Natural killer cell treated with Interleukin-12 subunit alpha and Interleukin-12 subunit beta and Interleukin-15 and Interleukin-18, amount 100 ng/mL, for 72 hours (primary cell): ENCODE data around the gene ARFIP1. TPM values are rescaled to one million over a fixed set of nuclear protein-coding genes. Genes with fewer than 3 reads are reported as not detected.

Source experiments
- ATAC-seq, 2 donors: fragments of 150-1000 bp; cut with Tn5 transposase in 1 of 2; sonication (Bioruptor Pico), chemical (Tn5 transposase) in 1 of 2; 2 replicates each; pipeline ENCODE4 v1.10.0; 2021
- DNase-seq: peaks from one replicate; pipeline ENCODE4 v3.0.0; 2022; ENCODE audit warnings: low spot score
- H3K27ac Mint-ChIP-seq, 2 donors: 1 replicate in 1 of 2; 2 replicates in 1 of 2; pipeline ENCODE4 v1.8.0; 2022; ENCODE audit warnings: mixed read lengths in 2 of 2, mild to moderate bottlenecking in 1 of 2, moderate library complexity in 1 of 2
- H3K27me3 Mint-ChIP-seq, 2 donors: 1 replicate in 1 of 2; 2 replicates in 1 of 2; pipeline ENCODE4 v1.8.0; 2022; ENCODE audit warnings: mixed read lengths in 2 of 2
- H3K36me3 Mint-ChIP-seq: one replicate; pipeline ENCODE4 v1.8.0; 2022; ENCODE audit warnings: mixed read lengths
- H3K4me1 Mint-ChIP-seq, 2 donors: 1 replicate in 1 of 2; 2 replicates in 1 of 2; pipeline ENCODE4 v1.8.0; 2022; ENCODE audit warnings: low read depth in 2 of 2, mixed read lengths in 2 of 2, mild to moderate bottlenecking in 1 of 2
- H3K4me3 Mint-ChIP-seq: one replicate; pipeline ENCODE4 v1.8.0; 2022; ENCODE audit warnings: mixed read lengths
- H3K9me3 Mint-ChIP-seq: 2 replicates; pipeline ENCODE4 v1.8.0; 2022; ENCODE audit warnings: mixed read lengths
- total RNA-seq, 2 donors: library from RNA; stranded (reverse); gene quantifications; one replicate each; pipeline ENCODE4 v1.2.3, GENCODE V29; 2022

Gene ARFIP1
- total RNA-seq, 2 donors from 2014 or later = 17.8 to 21.0 TPM

DNA sequence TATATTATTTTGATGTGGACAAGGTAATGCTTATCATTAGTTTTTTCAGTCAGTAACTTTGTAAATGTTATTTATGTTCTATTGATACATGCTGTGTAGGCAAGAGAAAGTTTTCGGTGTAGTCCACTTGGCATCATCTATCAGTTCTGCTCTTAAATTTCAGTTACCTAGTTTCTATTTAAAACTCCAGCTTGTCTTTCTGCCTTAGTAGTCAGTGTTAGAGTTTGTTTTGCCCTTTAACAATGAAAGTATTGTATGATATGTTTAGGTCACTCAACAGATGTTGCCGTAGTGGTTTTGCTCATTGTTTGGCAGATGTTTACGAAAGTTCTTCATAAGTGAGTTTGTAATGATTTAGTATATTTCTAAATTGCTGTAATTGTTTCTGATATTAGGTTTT is 121.5 kb downstream of the ARFIP1 start:
- Mint-ChIP-seq H3K27me3 (no peaks in the 10 kb centered on the region), H3K36me3 (peaks cover 6% of the 10 kb centered on the region), H3K9me3 (no peaks in the 10 kb centered on the region), H3K4me3 (no peak overlapping the region), H3K27ac (no peak overlapping the region), H3K4me1 (peaks cover 0 to 4% of the 10 kb centered on the region in 2 donors)
- DNase-seq = no peak
- ATAC-seq = no peak

DNA sequence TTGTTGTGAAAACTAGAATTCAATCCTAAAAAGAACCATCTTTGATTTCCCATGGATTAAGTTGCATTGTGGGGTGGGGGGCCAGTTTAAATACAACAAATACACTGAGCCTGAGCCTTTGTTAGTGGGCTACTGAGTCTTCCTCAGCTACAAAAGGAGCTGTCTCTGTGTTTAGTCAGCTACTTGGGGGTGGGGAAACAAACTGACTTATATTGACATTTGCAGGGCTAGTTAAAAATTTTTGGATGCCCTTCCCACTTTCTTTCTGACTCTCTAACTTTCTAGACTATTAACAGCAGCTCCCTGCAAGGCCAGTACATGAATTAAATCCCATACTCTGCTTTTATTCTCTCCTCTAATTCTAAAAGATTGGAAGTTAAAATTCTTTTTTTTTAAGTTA is 123.9 kb downstream of the ARFIP1 start:
- H3K9me3 Mint-ChIP-seq = no peaks in the 10 kb centered on the region
- no peak for DNase-seq
- H3K36me3 Mint-ChIP-seq = peaks cover 20% of the 10 kb centered on the region
- no peak for ATAC-seq
- H3K4me3 Mint-ChIP-seq = no peak overlapping the region
- peaks cover 0 to 3% of the 10 kb centered on the region in 2 donors for H3K4me1 Mint-ChIP-seq
- H3K27me3 Mint-ChIP-seq = no peaks in the 10 kb centered on the region
- no peak overlapping the region for H3K27ac Mint-ChIP-seq

DNA sequence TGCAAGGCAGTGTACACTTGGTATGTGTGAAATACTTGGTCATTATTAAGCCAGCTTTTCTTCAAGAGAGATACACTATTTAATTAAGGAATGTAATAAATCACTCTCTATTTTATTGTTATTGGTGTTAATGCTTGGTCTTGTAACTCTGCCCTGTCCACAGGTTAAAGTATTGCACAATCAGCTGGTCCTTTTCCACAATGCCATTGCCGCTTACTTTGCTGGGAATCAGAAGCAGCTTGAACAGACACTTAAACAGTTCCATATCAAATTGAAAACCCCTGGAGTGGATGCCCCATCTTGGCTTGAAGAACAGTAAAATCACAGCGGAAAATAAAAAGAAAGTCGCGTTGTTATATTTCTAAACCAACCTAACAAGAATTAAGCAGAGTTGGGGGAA is 130.1 kb downstream of the ARFIP1 start:
- H3K36me3 Mint-ChIP-seq = peaks cover 18% of the 10 kb centered on the region

DNA sequence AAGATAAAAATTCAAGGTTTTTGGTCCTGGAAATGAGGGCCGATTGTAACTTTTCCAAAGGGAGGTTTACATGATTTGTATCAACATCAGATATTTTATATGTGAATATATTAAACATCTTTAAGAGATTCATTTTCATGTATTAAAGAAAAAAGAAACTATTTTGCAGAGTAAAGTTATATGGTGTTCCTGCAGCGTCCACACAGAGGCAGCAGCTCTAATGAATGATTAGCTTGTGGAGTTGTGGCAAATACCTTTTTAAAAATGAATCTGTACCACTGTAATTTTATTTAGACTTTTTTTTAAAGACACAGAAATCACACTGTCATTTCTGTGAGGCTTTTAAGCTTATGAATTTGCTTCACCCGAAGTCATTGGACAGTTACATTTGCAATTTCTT is 130.8 kb downstream of the ARFIP1 start:
- no peaks in the 10 kb centered on the region for H3K9me3 Mint-ChIP-seq
- ATAC-seq = no peak
- no peaks in the 10 kb centered on the region for H3K27me3 Mint-ChIP-seq
- H3K36me3 Mint-ChIP-seq = peaks cover 18% of the 10 kb centered on the region
- H3K27ac Mint-ChIP-seq = no peak overlapping the region
- H3K4me3 Mint-ChIP-seq = no peak overlapping the region
- H3K4me1 Mint-ChIP-seq = no peaks in the 10 kb centered on the region
- DNase-seq = no peak

More for the DNA sequence above, 130.1 kb downstream of the ARFIP1 start:
- Mint-ChIP-seq H3K27me3 (no peaks in the 10 kb centered on the region), H3K4me1 (no peaks in the 10 kb centered on the region), H3K4me3 (no peak overlapping the region), H3K9me3 (no peaks in the 10 kb centered on the region), H3K27ac (no peak overlapping the region)
- DNase-seq = no peak
- no peak for ATAC-seq

DNA sequence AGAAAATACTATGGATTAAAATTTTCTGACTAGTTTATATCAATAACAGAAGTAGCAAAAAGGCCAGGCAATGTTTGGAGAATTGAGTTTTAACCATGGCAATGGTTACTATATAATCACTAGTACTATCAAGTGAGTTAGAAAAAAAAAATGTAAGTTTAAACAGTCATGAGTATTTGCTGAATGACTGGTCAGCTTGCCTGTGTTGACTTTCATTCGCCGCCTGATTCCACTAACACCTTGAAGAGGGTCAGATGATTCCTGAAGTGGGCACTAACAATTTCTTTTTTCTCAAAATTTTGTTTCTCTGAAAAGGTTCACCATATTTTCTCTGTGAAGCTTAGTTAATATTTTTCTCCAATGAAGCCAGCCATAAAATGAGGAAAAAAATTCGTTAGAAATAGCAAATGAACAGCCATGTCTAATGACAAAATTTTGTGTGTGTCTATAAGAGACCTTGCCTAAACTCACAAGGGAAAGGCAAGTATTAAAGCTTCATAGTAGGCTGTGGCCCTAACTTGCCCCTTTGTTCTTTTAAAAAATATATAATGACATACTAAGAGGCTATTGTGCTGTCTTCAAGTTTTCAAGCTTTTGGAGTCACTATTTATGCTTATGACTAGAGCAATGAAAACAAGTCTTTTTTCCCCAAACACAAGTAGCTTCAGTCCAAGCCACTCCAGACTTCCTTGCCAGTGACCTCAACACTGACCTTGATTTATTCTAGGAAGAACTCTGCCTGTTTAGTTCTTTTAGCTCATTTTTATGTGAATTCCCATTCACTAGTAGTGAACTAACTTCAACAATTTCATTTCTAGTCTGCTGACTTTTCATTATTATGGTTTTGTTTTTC is 138.0 kb downstream of the ARFIP1 start:
- Mint-ChIP-seq H3K4me3 (no peak overlapping the region), H3K27me3 (no peaks in the 10 kb centered on the region), H3K4me1 (no peaks in the 10 kb centered on the region), H3K27ac (no peak overlapping the region), H3K9me3 (peaks cover 2% of the 10 kb centered on the region), H3K36me3 (peaks cover 17% of the 10 kb centered on the region)
- ATAC-seq = no peak
- no peak for DNase-seq

DNA sequence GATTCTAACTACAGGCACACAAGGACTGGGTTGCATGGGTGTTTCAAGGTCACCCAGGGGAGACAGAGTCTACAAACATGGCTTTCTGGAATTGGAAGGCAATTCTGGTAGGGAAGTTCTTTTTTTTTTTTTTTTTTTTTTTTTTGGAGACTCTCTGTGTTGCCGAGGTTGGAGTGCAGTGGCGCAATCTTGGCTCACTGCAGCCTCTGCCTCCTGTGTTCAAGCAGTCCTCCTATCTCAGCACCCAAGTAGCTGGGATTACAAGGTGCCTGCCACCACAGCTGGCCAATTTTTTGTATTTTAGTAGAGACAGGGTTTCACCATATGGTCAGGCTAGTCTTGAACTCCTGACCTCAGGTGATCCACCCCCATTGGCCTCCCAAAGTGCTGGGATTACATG is 140.1 kb downstream of the ARFIP1 start:
- Mint-ChIP-seq H3K4me3 (no peak overlapping the region), H3K27me3 (no peaks in the 10 kb centered on the region), H3K36me3 (peaks cover 17% of the 10 kb centered on the region), H3K9me3 (peaks cover 2% of the 10 kb centered on the region), H3K4me1 (no peaks in the 10 kb centered on the region), H3K27ac (no peak overlapping the region)
- DNase-seq (no peak), ATAC-seq (no peak)

DNA sequence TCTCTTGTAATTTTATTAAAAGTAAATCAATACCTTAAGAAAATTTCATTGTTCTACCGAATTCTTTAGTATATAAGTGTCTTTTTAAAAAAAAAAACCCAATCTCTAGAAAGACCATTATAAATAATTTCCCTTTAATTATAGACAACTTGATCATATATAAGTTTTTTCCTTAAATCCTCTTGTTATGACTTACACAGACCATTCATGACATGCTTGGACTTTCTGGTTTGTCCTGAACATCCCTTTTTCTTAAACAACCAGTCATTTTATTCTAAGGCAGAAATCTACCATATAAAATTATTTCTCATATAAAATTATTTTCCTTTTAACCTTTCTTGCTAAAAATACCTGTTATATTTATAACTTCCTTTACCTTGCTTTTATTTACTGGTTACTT is 141.0 kb downstream of the ARFIP1 start:
- no peaks in the 10 kb centered on the region for H3K4me1 Mint-ChIP-seq
- no peak overlapping the region for H3K27ac Mint-ChIP-seq
- DNase-seq = no peak
- ATAC-seq = no peak
- H3K9me3 Mint-ChIP-seq = peaks cover 2% of the 10 kb centered on the region
- no peaks in the 10 kb centered on the region for H3K27me3 Mint-ChIP-seq
- no peak overlapping the region for H3K4me3 Mint-ChIP-seq
- peaks cover 17% of the 10 kb centered on the region for H3K36me3 Mint-ChIP-seq

DNA sequence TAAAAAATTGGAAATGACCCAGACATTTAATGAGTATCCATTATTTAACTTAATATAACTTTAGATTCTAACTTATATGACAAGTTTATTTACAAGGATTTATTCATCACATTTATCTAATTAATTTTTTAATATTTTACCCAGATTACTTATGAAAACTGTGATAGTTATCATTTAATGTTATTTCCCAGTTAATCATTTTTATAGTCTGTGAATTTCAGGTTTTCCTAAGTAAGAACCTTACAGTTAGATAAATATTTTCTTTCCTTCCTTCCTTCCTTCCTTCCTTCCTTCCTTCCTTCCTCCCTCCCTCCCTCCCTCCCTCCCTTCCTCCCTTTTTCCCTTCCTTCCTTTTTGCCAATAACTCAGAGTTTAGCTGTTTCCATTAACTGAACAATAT is 141.5 kb downstream of the ARFIP1 start:
- no peak for ATAC-seq
- no peak overlapping the region for H3K27ac Mint-ChIP-seq
- no peak overlapping the region for H3K4me3 Mint-ChIP-seq

DNA sequence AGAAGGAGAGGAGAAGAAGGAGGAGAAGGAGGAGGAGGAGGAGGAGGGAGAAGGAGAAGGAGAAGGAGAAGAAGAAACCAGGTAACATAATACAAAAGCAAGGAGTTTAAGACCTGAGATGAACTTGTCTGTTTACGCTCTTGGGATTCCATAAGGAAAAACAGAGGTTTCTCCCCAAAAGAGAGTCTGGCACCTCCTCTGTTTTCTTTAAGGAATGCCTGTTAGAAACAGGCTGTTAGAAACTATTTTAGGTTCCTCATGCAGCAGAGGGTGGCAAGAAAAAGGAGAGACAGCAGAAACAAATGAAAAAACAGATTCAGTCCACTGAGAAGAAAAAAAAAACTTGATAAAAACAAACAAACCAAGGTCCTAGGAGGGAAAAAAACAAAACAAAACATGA is 146.1 kb downstream of the ARFIP1 start:
- H3K9me3 Mint-ChIP-seq = no peaks in the 10 kb centered on the region
- H3K36me3 Mint-ChIP-seq = peaks cover 7% of the 10 kb centered on the region
- no peak overlapping the region for H3K4me3 Mint-ChIP-seq
- no peak overlapping the region for H3K27ac Mint-ChIP-seq
- H3K27me3 Mint-ChIP-seq = peaks cover 2 to 12% of the 10 kb centered on the region in 2 donors
- DNase-seq (no peak), ATAC-seq (no peak)
- no peaks in the 10 kb centered on the region for H3K4me1 Mint-ChIP-seq

More for the DNA sequence above, 141.5 kb downstream of the ARFIP1 start:
- no peak for DNase-seq
- Mint-ChIP-seq H3K9me3 (peaks cover 2% of the 10 kb centered on the region), H3K27me3 (no peaks in the 10 kb centered on the region), H3K4me1 (no peaks in the 10 kb centered on the region), H3K36me3 (peaks cover 17% of the 10 kb centered on the region)

DNA sequence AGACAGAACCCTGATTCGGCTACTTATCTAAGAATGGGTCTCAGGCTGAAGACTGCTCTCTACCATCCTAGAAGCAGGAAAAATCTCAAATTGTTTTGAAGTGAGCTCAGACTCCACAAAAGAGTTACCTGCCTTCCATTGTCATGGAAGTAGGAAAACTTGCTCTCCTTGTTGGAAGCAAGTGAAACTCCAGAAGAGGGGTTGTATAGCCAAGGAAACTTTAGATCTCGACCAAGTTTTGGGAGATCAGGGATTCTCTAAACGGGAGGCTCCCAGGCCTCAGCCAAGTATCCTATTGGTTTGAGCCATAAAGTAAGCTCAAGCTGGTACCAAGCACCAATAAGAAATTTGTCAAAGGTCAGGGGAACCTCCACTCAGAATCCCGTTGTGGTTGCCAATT is 147.2 kb downstream of the ARFIP1 start:
- Mint-ChIP-seq H3K4me3 (no peak overlapping the region), H3K36me3 (peaks cover 2% of the 10 kb centered on the region), H3K27me3 (peaks cover 2 to 21% of the 10 kb centered on the region in 2 donors), H3K4me1 (no peaks in the 10 kb centered on the region), H3K27ac (no peak overlapping the region), H3K9me3 (no peaks in the 10 kb centered on the region)
- ATAC-seq (no peak), DNase-seq (no peak)

DNA sequence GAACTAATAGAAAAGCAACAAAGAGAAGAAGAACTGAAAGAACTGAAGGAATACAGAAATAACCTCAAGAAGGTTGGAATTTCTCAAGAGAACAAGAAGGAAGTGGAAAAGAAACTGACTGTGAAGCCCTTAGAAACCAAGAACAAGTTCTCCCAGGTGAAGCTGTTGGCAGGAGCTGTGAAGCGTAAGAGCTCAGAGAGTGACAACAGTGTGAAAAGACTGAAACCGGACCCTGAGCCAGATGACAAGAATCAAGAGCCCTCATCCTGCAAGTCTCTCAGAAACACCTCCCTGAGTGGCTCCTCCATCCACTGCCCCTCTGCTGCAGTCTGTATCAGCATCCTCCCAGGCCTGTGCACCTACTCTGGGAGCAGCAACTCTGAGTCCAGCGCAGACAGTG is 148.0 kb downstream of the ARFIP1 start:
- Mint-ChIP-seq H3K4me1 (no peaks in the 10 kb centered on the region), H3K4me3 (no peak overlapping the region), H3K36me3 (no peaks in the 10 kb centered on the region), H3K27ac (no peak overlapping the region), H3K9me3 (no peaks in the 10 kb centered on the region), H3K27me3 (peaks cover 2 to 21% of the 10 kb centered on the region in 2 donors)
- no peak for DNase-seq
- ATAC-seq = no peak

DNA sequence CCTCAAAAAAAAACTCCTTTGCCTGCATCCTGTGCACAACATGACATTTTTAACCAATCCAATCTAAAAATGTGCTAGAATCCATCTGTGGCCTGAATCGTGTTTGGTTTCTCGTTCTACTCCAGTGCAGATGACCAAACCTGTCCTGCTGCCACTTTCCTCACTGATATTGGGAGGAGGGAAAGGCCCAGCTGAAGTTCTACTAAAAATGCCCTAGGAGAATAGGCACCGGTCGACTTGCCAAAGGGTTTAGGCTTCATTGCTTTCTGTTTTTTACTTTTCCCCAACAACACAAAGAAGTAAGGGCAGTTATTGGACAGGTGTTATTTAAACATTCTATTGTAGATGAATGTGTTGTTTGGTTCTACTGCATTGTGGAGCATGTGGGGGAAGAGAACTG is 148.5 kb downstream of the ARFIP1 start:
- Mint-ChIP-seq H3K27ac (no peak overlapping the region), H3K27me3 (peaks cover 2 to 21% of the 10 kb centered on the region in 2 donors), H3K4me1 (no peaks in the 10 kb centered on the region), H3K9me3 (no peaks in the 10 kb centered on the region), H3K36me3 (no peaks in the 10 kb centered on the region), H3K4me3 (no peak overlapping the region)
- DNase-seq (no peak), ATAC-seq (no peak)

DNA sequence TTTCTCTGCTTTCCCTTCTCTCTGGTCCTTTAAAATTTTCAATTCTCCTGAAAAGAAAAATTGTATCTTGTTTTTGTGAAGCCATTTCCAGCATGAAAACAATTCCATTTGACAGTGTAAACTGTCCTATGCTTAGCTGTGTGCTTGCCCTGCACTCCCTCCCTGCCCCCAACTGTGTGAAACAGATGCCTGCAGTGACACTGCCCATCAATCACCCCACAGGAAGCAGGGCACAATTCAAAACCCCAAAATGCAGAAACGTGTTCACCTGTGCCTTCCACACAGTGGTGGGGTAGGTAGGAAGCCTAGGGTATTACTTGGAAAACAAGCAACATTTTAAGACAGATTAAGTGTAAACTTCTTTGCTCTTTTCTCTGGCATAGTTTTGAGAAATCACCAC is 150.1 kb downstream of the ARFIP1 start:
- H3K27ac Mint-ChIP-seq = no peak overlapping the region
- peaks cover 11 to 36% of the 10 kb centered on the region in 2 donors for H3K27me3 Mint-ChIP-seq
- ATAC-seq = no peak
- no peaks in the 10 kb centered on the region for H3K9me3 Mint-ChIP-seq
- DNase-seq = no peak
- no peaks in the 10 kb centered on the region for H3K4me1 Mint-ChIP-seq
- no peaks in the 10 kb centered on the region for H3K36me3 Mint-ChIP-seq
- H3K4me3 Mint-ChIP-seq = no peak overlapping the region

DNA sequence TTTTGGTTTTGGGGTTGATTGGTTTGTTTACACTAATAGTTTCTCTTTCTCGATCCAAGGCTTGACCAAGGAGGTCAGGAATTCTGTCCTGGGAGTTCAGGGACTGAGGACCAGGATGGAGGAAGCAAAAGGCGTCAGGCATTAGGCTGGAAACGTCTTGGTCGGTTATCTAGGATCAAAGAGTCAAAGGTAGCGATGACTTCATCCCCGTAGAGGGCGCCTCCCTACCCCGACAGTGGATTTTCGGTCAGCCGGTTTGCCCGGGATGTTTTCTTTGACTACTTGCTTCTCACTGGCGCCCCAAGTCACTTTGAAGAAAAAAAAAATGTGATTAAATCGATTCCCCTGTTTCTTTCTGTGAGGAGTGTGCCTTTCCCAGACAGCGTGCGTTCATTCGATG is 155.4 kb downstream of the ARFIP1 start:
- Mint-ChIP-seq H3K4me1 (peaks cover 9 to 16% of the 10 kb centered on the region in 2 donors), H3K36me3 (no peaks in the 10 kb centered on the region), H3K9me3 (no peaks in the 10 kb centered on the region), H3K27ac (no peak overlapping the region), H3K4me3 (peak overlapping the region; percentile 63), H3K27me3 (peaks cover 28 to 52% of the 10 kb centered on the region in 2 donors)
- no peak for DNase-seq
- ATAC-seq = no peak
